ENCODE measurements around the gene C17orf58.

DNA sequence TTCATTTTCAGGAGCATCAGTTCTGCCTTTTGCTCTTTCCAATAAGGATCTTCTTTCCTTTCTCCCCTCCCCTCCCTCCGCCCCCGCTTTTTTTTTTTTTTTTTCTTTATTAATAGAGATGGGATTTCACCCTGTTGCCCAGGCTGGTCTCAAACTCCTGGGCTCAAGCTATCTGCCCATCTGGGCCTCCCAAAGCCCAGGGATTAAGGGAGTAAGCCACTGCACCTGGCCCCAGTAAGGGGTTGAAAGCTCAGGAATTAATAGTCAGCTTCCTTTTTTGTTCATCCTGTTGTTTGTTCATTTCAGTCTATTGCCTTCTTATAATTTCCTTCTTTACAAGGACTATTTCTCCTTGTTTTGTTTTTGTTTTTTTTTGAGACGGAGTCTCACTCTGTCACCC, 7.9 kb upstream of the C17orf58 start:
- no peak for TF ChIP-seq POLR2A (IDR thresholded peaks at IDR 0.05)
- TF ChIP-seq, protein P1, sequence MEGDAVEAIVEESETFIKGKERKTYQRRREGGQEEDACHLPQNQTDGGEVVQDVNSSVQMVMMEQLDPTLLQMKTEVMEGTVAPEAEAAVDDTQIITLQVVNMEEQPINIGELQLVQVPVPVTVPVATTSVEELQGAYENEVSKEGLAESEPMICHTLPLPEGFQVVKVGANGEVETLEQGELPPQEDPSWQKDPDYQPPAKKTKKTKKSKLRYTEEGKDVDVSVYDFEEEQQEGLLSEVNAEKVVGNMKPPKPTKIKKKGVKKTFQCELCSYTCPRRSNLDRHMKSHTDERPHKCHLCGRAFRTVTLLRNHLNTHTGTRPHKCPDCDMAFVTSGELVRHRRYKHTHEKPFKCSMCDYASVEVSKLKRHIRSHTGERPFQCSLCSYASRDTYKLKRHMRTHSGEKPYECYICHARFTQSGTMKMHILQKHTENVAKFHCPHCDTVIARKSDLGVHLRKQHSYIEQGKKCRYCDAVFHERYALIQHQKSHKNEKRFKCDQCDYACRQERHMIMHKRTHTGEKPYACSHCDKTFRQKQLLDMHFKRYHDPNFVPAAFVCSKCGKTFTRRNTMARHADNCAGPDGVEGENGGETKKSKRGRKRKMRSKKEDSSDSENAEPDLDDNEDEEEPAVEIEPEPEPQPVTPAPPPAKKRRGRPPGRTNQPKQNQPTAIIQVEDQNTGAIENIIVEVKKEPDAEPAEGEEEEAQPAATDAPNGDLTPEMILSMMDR (IDR thresholded peaks at IDR 0.05) = no peak
